HG02885 (cell line): Measurements from ENCODE around the gene MCC.

ENCODE experiments used
- ATAC-seq: cut with Tn5 transposase; IDR thresholded peaks from one replicate; pipeline ENCODE4 v1.9.1; 2021; ENCODE audit warnings: mild to moderate bottlenecking; ENCODE audit not compliant: unreplicated experiment, poor library complexity

MCC gene

GRCh38 chr5:113166261-113166660, 322.0 kb downstream of the MCC start:
- no peak for ATAC-seq

GRCh38 chr5:113164021-113164420, 324.2 kb downstream of the MCC start:
- ATAC-seq = no peak

GRCh38 chr5:113163328-113163727, 324.9 kb downstream of the MCC start:
- no peak for ATAC-seq

GRCh38 chr5:113162770-113163169, 325.5 kb downstream of the MCC start:
- no peak for ATAC-seq

GRCh38 chr5:113162208-113162607, 326.0 kb downstream of the MCC start:
- no peak for ATAC-seq

GRCh38 chr5:113161806-113162205, 326.4 kb downstream of the MCC start:
- ATAC-seq = no peak

GRCh38 chr5:113157886-113158285, 330.4 kb downstream of the MCC start:
- ATAC-seq = no peak

GRCh38 chr5:113156271-113156877, 331.9 kb downstream of the MCC start:
- ATAC-seq = no peak

GRCh38 chr5:113153512-113154097, 334.6 kb downstream of the MCC start:
- ATAC-seq = no peak

- no peak for ATAC-seq
These were observed 335.9 kb downstream of the MCC start for GRCh38 chr5:113152380-113152740.

- ATAC-seq = no peak
These were observed 336.4 kb downstream of the MCC start for GRCh38 chr5:113151641-113152379.

- ATAC-seq = no peak
These were observed 337.4 kb downstream of the MCC start for GRCh38 chr5:113150821-113151220.

GRCh38 chr5:113150221-113150620, 338.0 kb downstream of the MCC start:
- no peak for ATAC-seq

GRCh38 chr5:113147537-113147936, 340.7 kb downstream of the MCC start:
- ATAC-seq = no peak

- no peak for ATAC-seq
These were observed 341.1 kb downstream of the MCC start for GRCh38 chr5:113147101-113147508.

GRCh38 chr5:113145757-113146387, 342.4 kb downstream of the MCC start:
- no peak for ATAC-seq

GRCh38 chr5:113142186-113142585, 346.1 kb downstream of the MCC start:
- ATAC-seq = no peak

GRCh38 chr5:113140837-113141671, 347.2 kb downstream of the MCC start:
- ATAC-seq = no peak

GRCh38 chr5:113133211-113133975, 354.9 kb downstream of the MCC start:
- ATAC-seq = no peak

GRCh38 chr5:113132564-113132963, 355.7 kb downstream of the MCC start:
- no peak for ATAC-seq
